Measurements from ENCODE around the gene PARVB.

GRCh38 chr22:44005524-44005923, 18.6 kb upstream of the PARVB start:
- TF ChIP-seq CTCF (IDR thresholded peaks at IDR 0.05) = no peak
- TF ChIP-seq POLR2A (IDR thresholded peaks at IDR 0.05) = no peak

Measured in esophagus squamous epithelium (tissue), 4 donors.